Measurements from ENCODE around the gene HCN1. TPM values are rescaled to one million over a fixed set of nuclear protein-coding genes. Genes with fewer than 3 reads are reported as not detected.

HCN1 gene
- total RNA-seq, 2 donors from 2014 or later = 0.52 to 3.0 TPM

GRCh38 chr5:45410304-45410995, 285.7 kb downstream of the HCN1 start:
- Histone ChIP-seq H3K27ac (no peak overlapping the region), H3K36me3 (replicated peaks in 1 of 2; ENCODE audit: insufficient read depth in 1 of 2, low read depth in 2 of 2) (no peaks in the 10 kb centered on the region), H3K27me3 (no peaks in the 10 kb centered on the region), H3K9me3 (no peaks in the 10 kb centered on the region), H3K4me3 (no peak overlapping the region), H3K4me1 (peaks cover 32% of the 10 kb centered on the region)
- no peak for TF ChIP-seq POLR2A (IDR thresholded peaks at IDR 0.05)
- no peak for TF ChIP-seq CTCF (IDR thresholded peaks at IDR 0.05)
- ATAC-seq (no peak), DNase-seq (no peak)
- intact Hi-C loops (cut with DNase I) = no loop called here
- 37 to 39% methylated on average over 3 of the region's 3 CpGs for WGBS, 2 donors

- Histone ChIP-seq H3K27ac (no peak overlapping the region), H3K4me3 (no peak overlapping the region), H3K4me1 (peaks cover 16% of the 10 kb centered on the region), H3K36me3 (replicated peaks in 1 of 2; ENCODE audit: insufficient read depth in 1 of 2, low read depth in 2 of 2) (no peaks in the 10 kb centered on the region), H3K9me3 (no peaks in the 10 kb centered on the region), H3K27me3 (no peaks in the 10 kb centered on the region)
- ATAC-seq (no peak), DNase-seq (no peak)
- TF ChIP-seq POLR2A (IDR thresholded peaks at IDR 0.05) (no peak), CTCF (IDR thresholded peaks at IDR 0.05) (no peak)
- intact Hi-C loops (cut with DNase I) = no loop called here
- 89 to 93% methylated on average over 2 of the region's 2 CpGs for WGBS, 2 donors
Measured at GRCh38 chr5:45408067-45408466, 288.1 kb downstream of the HCN1 start.

GRCh38 chr5:45402804-45403455, 293.2 kb downstream of the HCN1 start:
- no peak for DNase-seq
- Histone ChIP-seq H3K9me3 (no peaks in the 10 kb centered on the region), H3K27me3 (no peaks in the 10 kb centered on the region), H3K36me3 (replicated peaks in 1 of 2; ENCODE audit: insufficient read depth in 1 of 2, low read depth in 2 of 2) (no peaks in the 10 kb centered on the region), H3K27ac (no peak overlapping the region), H3K4me3 (no peak overlapping the region), H3K4me1 (no peaks in the 10 kb centered on the region)
- 87 to 88% methylated on average over 1 of the region's 1 CpG for WGBS, 2 donors
- intact Hi-C loops (cut with DNase I) = no loop called here
- no peak for ATAC-seq
- no peak for TF ChIP-seq POLR2A (IDR thresholded peaks at IDR 0.05)
- no peak for TF ChIP-seq CTCF (IDR thresholded peaks at IDR 0.05)

- DNase-seq = no peak
- Histone ChIP-seq H3K27ac (no peak overlapping the region), H3K4me3 (no peak overlapping the region), H3K9me3 (no peaks in the 10 kb centered on the region), H3K36me3 (replicated peaks in 1 of 2; ENCODE audit: insufficient read depth in 1 of 2, low read depth in 2 of 2) (no peaks in the 10 kb centered on the region), H3K27me3 (no peaks in the 10 kb centered on the region), H3K4me1 (no peaks in the 10 kb centered on the region)
- intact Hi-C loops (cut with DNase I) = no loop called here
- 44 to 47% methylated on average over 1 of the region's 1 CpG for WGBS, 2 donors
- TF ChIP-seq POLR2A (IDR thresholded peaks at IDR 0.05) = no peak
- TF ChIP-seq CTCF (IDR thresholded peaks at IDR 0.05) = no peak
- ATAC-seq = no peak
Measured at GRCh38 chr5:45399041-45399440, 297.1 kb downstream of the HCN1 start.
